HPDE6-E6E7 (cell line): ENCODE data around the gene SCAF11.
"Not testable (repeated sequence)": the region's sequence is repeated elsewhere in the genome, so short reads cannot be mapped to it uniquely, and the experiment has no call there.

Experiments
- DNase-seq: peaks from one replicate; pipeline ENCODE4 v3.0.0; 2011; ENCODE audit warnings: missing footprints; ENCODE audit errors: extremely low spot score

The SCAF11 gene

GRCh38 chr12:45990468-45991283 lies at the start of gene SCAF11:
Gene SCAF11 (minus strand): TSS chr12:45990574. CDS start chr12:45964167, 26,407 bp downstream.
- DNase-seq, result peak; percentile 93

- DNase-seq, result not testable (repeated sequence)
Observed at GRCh38 chr12:46037066-46037465, 46.7 kb upstream of the SCAF11 start.

GRCh38 chr12:46027172-46027571 lies 36.8 kb upstream of the SCAF11 start:
- DNase-seq, result no peak

- no peak for DNase-seq
Observed at GRCh38 chr12:46024099-46024498, 33.7 kb upstream of the SCAF11 start.

- DNase-seq, result no peak
Observed at GRCh38 chr12:46020768-46021167, 30.4 kb upstream of the SCAF11 start.

- not testable (repeated sequence) for DNase-seq
Observed at GRCh38 chr12:46018712-46019111, 28.3 kb upstream of the SCAF11 start.

GRCh38 chr12:46017866-46018375 lies 27.5 kb upstream of the SCAF11 start:
- not testable (repeated sequence) for DNase-seq

GRCh38 chr12:46005823-46006222 lies 15.4 kb upstream of the SCAF11 start:
- DNase-seq, result no peak

- no peak for DNase-seq
Observed at GRCh38 chr12:46005151-46005797, 14.9 kb upstream of the SCAF11 start.

GRCh38 chr12:46004715-46005114 lies 14.3 kb upstream of the SCAF11 start:
- DNase-seq, result no peak

GRCh38 chr12:46000076-46000475 lies 9.7 kb upstream of the SCAF11 start:
- DNase-seq, result not testable (repeated sequence)

GRCh38 chr12:45994736-45995135 lies 4.4 kb upstream of the SCAF11 start:
- DNase-seq, result no peak

GRCh38 chr12:45991284-45992249 lies 1.2 kb upstream of the SCAF11 start:
- DNase-seq, result peak; percentile 28

- peak; percentile 19 for DNase-seq
Observed at GRCh38 chr12:45989721-45990467, 480 bp downstream of the SCAF11 start.

- DNase-seq, result no peak
Observed at GRCh38 chr12:45989287-45989686, 1.1 kb downstream of the SCAF11 start.

- DNase-seq, result no peak
Observed at GRCh38 chr12:45988264-45988663, 2.1 kb downstream of the SCAF11 start.

- DNase-seq, result no peak
Observed at GRCh38 chr12:45987340-45987727, 3.0 kb downstream of the SCAF11 start.

- no peak for DNase-seq
Observed at GRCh38 chr12:45986641-45987339, 3.6 kb downstream of the SCAF11 start.

- no peak for DNase-seq
Observed at GRCh38 chr12:45981075-45981837, 9.1 kb downstream of the SCAF11 start.

- DNase-seq, result no peak
Observed at GRCh38 chr12:45980540-45980939, 9.8 kb downstream of the SCAF11 start.
